ENCODE results near the gene ITPR2.

ITPR2 gene

DNA sequence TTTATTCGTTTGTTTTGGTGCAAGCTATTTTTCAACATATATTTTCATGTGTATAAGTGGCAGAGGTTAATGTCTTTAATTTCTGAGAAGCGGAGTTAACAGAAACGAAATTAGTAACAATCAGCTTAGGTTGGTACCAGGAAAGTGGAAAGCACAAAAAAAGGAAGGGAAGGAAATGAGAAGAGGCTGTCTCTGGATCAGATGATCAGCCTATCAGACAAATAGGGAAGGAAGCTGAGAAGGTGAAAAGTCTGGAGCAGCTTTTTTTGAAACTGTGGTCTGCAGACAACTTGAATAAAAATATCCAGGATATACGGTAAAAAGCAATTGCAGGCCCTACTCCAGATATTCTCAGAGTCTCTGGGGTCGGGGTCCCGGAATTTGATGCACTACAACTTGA is 372.6 kb downstream of the ITPR2 start:
- H3K4me3 ChIP-seq (replicated peaks; ENCODE audit: insufficient read depth, low read length): no peak overlapping the region
- peak in 1 of 2 experiments; percentile 12 for DNase-seq (ENCODE audit: low read depth in 1 of 2, low spot score in 1 of 2)
- H3K27ac ChIP-seq (replicated peaks): no peak overlapping the region
- TF ChIP-seq POLR2AphosphoS5 (IDR thresholded peaks at IDR 0.05; ENCODE audit: low read depth) (no peak), GABPA (IDR thresholded peaks at IDR 0.05; ENCODE audit: low read depth) (no peak), REST (IDR thresholded peaks at IDR 0.05; ENCODE audit: insufficient replicate concordance, low read depth) (no peak), CTCF (IDR thresholded peaks at IDR 0.05; ENCODE audit: insufficient read depth, low read length) (no peak), SPI1 (IDR thresholded peaks at IDR 0.05; ENCODE audit: borderline replicate concordance, low read depth) (no peak; the same call in 1 of the 2 replicates)
- no peaks in the 10 kb centered on the region for H3K27me3 ChIP-seq (ENCODE audit: insufficient read depth, poor library complexity, severe bottlenecking)

DNA sequence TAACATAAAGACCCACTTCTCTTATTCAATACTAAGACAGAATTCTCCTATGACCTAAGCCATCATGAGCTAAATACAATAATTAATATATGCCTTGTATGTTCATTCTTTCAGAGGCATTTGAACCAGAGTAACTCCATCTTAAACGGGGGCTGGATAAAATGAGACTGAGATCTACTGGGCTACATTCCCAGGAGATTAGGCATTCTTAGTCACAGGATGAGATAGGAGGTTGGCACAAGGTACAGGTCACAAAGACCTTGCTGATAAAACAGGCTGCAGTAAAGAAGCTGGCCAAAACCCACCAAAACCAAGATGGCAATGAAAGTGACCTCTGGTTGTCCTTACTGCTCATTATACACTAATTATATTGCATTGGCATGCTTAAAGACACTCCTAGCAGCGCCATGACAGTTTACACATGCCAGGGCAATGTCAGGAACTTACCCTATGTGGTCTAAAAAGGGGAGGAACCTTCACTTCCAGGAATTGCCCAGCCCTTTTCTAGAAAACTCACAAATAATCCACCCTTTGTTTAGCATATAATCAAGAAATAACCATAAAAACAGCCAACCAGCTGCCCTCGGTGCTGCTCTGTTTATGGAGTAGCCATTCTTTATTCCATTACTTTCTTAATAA is 376.9 kb downstream of the ITPR2 start:
- DNase-seq (ENCODE audit: low read depth in 1 of 2, low spot score in 1 of 2): no peak
- Histone ChIP-seq H3K27me3 (ENCODE audit: insufficient read depth, poor library complexity, severe bottlenecking) (no peaks in the 10 kb centered on the region), H3K4me3 (replicated peaks; ENCODE audit: insufficient read depth, low read length) (no peak overlapping the region), H3K27ac (replicated peaks) (peak overlapping the region; percentile 56)
- TF ChIP-seq GABPA (IDR thresholded peaks at IDR 0.05; ENCODE audit: low read depth): no peak

DNA sequence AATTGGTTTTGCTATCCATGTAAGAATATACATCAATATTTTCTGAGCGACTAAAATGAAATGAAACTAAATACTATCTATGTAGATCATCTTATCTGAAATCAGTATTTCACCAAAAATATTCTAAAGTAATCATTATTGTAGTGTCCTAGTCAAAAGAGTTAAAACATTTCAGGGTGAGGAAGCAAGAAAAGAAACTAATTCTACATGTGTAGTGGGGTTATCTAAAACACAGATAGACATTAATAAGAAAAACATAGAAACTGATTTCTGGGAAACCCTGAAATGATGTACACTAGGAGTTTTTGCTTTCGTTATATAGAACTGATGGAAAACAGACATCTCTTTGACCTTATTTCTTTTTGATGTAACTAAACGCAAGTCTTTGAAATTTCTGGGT is 379.7 kb downstream of the ITPR2 start:
- Histone ChIP-seq H3K27me3 (ENCODE audit: insufficient read depth, poor library complexity, severe bottlenecking) (no peaks in the 10 kb centered on the region), H3K4me3 (replicated peaks; ENCODE audit: insufficient read depth, low read length) (no peak overlapping the region), H3K27ac (replicated peaks) (no peak overlapping the region)
- DNase-seq (ENCODE audit: low read depth in 1 of 2, low spot score in 1 of 2): no peak
- TF ChIP-seq POLR2AphosphoS5 (IDR thresholded peaks at IDR 0.05; ENCODE audit: low read depth) (no peak), GABPA (IDR thresholded peaks at IDR 0.05; ENCODE audit: low read depth) (no peak), CTCF (IDR thresholded peaks at IDR 0.05; ENCODE audit: insufficient read depth, low read length) (no peak), SPI1 (IDR thresholded peaks at IDR 0.05; ENCODE audit: borderline replicate concordance, low read depth) (no peak), REST (IDR thresholded peaks at IDR 0.05; ENCODE audit: insufficient replicate concordance, low read depth) (no peak)

- H3K4me3 ChIP-seq (replicated peaks; ENCODE audit: insufficient read depth, low read length): no peak overlapping the region
- TF ChIP-seq CTCF (IDR thresholded peaks at IDR 0.05; ENCODE audit: insufficient read depth, low read length): no peak
- no peak for TF ChIP-seq GABPA (IDR thresholded peaks at IDR 0.05; ENCODE audit: low read depth)
- no peak for TF ChIP-seq SPI1 (IDR thresholded peaks at IDR 0.05; ENCODE audit: borderline replicate concordance, low read depth)
- no peak for TF ChIP-seq POLR2AphosphoS5 (IDR thresholded peaks at IDR 0.05; ENCODE audit: low read depth)
- TF ChIP-seq REST (IDR thresholded peaks at IDR 0.05; ENCODE audit: insufficient replicate concordance, low read depth): no peak
- no peaks in the 10 kb centered on the region for H3K27me3 ChIP-seq (ENCODE audit: insufficient read depth, poor library complexity, severe bottlenecking)
- no peak for DNase-seq (ENCODE audit: low read depth in 1 of 2, low spot score in 1 of 2)
- no peak overlapping the region for H3K27ac ChIP-seq (replicated peaks)
Observed at GRCh38 chr12:26452511-26452910, 380.5 kb downstream of the ITPR2 start.

Data from HL-60 (cell line).